Effector CD8-positive, alpha-beta T cell (primary cell): Measurements from ENCODE around the gene TMEM191C.
"Not testable (repeated sequence)": the region's sequence is repeated elsewhere in the genome, so short reads cannot be mapped to it uniquely, and the experiment has no call there.

ENCODE experiments used
- DNase-seq: peaks from one replicate; lab custom pipeline; 2025; lab: John Stamatoyannopoulos, UW

TMEM191C gene

DNA sequence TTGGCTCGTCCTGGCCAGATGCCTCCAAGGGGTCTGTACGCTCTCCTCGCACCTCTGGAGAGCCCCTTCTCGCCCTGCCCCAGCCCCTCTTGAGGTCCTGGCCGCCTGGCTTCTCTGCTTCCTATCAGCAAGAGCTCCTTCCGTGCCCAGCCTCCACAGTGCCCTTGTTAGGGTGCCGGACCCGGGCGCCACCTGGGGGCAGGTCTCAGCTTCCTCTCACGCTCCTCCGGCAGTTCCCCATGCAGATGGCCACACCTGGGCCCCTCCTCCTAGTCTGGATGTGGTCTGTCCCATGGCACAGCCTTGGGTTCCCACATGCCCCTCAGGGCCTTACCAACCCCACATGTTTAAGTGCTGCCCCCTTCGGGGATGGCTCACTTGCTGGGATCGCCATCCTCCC lies 6.5 kb downstream of the TMEM191C start:
- not testable (repeated sequence) for DNase-seq

DNA sequence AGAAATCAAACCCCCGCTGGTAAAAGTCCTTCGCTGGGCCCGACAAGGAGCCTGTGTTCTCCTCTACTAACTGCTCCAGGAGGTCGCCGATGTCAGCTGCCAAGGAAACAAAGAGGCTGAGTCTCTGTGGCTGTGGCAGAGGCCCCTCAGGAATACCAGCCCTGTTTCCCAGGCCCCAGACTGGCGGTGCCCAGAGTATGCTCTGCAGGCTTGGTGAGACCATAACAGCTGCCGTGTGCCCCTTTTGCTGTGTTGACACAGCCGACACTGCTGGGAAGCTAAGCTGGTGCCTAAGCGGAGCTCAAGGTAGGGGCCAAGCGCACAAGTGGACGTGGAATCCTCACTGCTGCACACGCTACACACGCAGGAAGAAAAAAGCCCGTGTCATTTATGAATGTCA lies 16.9 kb downstream of the TMEM191C start:
- not testable (repeated sequence) for DNase-seq

DNA sequence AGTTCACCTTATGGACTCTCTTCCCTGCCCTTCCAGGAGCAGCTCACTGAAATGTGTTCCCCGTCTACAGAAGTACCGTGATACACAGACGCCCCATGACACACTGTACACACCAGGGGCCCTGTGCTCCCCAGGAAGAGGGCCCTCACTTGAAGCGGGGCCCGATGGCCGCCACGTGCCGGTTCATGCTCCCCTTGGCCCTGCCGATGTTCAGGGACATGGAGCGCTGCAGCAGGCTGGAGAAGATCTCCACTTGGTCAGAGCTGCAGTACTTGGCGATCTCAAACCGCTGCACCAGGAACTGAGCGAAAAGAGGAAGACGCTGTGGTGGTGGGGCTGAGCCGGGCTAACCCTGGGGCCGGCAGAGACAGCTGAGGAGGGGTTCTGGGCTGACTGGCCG lies 20.5 kb downstream of the TMEM191C start:
- not testable (repeated sequence) for DNase-seq

DNA sequence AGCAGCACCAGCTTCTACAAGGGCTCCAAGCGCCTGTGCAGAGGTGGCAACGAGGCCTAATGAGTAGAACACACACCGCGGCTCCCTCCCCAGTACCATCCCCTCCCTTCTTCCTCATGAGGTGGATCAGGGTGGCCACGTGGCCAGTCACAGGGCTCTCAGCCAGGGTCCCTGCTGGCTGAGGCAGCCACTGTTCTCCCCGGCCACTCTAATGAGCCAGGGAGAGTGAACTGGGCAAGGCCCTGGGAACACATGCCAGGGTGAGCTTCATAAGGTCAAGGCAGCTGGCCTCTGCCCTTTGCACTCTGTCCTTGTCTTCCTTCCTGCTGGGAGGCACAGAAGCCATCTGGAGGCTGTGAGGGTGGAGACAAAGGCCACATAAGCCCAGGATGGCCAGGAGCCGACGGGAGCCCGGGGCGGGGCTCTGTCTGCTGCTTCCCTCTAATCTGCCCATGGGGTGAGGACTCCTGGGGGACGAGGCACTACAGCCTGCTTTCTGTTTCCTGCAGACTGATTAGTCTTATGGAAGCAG lies 22.0 kb downstream of the TMEM191C start:
- DNase-seq: not testable (repeated sequence)

DNA sequence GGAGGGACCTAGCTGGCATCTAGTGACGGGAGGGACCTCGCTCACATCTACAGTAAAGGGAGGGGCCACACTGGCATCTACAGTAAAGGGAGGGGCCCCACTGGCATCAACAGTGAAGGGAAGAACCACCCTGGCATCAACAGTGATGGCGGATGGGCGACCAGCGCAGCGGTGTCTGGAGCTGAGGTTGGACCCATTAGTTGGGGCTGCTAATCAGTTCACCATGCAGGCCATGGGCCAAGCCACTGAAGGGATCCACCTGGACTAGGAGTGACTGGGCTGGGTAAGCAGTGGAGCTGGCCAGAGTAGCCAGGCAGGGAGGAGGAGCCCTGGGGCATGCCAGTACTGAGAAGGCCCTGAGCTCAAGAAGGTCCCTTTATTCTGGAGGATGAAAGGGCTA lies 23.4 kb downstream of the TMEM191C start:
- not testable (repeated sequence) for DNase-seq

DNA sequence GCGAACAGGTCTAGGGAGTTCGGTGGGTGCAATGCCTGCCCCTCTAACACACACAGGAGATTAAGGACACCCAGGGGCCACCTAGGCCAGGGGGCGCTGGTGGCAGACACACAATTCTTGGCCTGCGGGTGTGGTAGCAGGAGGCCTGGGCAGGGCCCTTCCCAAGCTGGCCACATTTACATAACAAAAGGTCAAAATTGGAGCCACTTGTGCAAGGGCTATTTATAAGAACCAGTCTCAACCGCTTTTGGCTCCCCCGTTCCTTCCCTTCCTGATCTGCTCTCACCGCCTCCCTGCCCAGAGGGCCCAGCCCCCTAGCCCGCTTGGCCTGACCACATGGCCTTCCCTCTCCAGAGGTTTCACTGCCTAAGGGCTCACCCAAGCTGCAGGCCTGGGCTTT lies 25.1 kb downstream of the TMEM191C start:
- DNase-seq: not testable (repeated sequence)

DNA sequence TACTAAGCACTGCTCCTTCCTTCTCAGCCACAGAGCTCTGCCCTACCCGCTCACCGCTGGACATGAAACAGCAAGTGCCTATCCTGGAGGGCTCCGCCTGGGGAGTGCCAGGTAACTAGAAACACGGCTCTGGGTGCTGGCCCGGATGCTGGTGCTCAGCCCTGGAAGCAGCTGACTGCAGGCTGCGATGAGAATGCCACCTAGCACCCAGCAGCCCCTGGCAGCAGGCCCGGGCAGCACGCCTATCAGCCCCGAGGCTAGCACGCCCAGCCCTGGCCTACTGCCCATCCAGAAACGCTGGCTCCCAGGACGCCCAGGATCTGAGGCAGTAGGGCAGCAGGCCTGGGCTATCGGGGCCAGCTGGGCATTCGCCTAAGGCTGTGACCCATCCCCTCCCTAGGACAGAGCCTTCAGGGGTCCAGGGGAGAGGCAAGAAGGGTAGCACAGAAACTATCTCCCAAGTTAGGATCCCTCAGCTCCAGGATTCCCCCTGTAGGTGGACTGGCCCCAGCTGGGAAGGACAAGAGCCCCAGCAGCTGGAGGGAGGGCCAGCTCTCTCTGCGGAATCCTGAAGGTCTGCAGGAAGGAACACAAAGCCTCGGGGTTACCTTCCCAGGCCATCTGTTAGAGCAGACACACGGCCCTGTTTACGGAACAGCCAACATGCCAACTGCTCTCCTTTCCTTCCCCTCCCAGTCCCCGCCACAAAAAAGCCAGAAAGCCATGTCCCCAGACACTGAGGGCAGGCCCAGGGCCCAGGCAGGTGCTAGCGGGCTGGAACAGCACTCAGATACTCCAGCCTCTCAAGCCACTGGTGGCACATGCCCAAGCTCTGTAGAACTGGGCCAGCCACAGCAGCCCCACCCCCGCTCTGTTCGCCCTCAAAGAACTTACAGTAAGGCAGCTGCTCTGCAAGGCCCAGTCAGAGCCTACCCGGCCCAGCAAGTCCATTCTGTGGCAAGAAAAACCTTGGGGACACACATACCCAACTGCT lies 26.9 kb downstream of the TMEM191C start:
- not testable (repeated sequence) for DNase-seq

DNA sequence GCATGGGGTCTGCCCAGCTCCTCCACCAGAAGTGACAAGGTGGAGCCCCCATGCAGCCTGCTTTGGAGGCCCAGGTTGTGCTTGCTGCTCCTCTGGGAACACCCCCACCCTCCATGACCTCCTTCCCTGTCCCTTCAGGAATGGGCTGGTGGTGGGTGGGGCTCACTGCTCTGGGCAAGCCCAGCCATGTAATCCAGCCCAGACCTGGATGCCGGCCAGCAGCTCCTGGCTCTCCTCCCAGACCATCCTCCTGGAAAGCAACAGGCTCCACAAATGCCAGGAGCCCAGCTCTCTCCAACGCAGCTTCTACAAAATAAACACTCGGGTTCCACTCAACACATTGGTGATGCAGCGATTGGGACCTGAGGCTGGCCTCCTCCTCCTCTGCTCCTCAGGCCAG lies 30.8 kb downstream of the TMEM191C start:
- DNase-seq: not testable (repeated sequence)

DNA sequence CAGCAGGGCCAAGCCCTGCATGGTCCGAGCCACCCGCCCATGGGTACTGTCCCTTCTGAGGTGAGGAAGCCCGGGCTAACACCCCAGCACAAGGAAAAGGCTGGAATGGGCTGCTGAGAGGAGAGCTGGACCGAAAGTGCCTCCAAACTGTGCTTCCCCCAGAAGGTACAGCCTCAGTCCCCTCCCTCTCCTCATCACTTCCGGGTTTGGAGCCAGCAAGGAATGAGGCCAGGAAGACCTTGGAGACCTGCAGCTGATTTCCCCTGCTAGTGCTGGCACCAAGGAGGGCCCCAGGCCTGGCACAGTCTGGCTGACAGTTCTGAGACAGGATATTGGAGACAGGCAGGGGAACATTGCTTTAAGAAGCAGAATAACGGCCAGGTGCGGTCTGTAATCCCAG lies 31.3 kb downstream of the TMEM191C start:
- DNase-seq: not testable (repeated sequence)

DNA sequence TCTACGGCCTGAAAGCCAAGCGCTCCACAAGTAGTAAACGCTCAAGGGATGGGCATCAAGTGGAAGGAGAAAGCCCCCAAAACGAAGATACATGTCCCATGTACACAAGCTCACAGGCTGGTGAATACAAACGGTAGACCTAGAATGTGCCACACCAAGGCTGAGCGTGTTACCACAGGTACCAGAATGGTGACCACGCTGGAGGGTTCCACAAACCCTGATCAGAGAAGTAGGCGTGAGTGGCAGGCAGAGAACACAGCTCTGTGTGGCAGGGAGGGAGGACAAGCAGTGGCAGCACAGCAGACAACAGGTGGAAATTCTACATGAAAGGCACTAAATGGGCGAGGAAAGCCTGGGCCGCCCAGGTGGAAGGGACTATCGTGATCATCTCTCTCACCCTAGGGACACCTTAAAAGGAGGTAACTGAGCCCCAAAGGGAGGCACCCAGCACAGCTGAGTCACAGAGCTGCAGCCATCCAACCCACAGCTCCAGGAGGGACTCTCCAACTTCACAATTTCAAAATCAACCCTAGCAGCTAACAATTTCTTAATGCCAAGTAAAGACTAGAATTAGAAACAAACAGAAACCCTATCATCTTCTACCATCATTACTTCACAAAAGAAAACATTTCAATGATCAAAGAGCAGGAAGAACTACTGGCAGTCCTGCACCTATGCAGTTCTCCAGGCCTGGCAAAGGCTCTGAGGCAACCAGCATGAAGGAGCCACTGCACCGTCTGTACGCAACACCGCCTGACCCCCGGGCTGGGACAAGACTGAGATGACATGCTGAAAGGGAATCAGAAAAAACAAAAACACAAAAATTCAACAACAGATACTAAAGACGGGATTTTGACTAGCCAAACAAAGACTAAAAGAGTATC lies 32.7 kb downstream of the TMEM191C start:
- DNase-seq: not testable (repeated sequence)

DNA sequence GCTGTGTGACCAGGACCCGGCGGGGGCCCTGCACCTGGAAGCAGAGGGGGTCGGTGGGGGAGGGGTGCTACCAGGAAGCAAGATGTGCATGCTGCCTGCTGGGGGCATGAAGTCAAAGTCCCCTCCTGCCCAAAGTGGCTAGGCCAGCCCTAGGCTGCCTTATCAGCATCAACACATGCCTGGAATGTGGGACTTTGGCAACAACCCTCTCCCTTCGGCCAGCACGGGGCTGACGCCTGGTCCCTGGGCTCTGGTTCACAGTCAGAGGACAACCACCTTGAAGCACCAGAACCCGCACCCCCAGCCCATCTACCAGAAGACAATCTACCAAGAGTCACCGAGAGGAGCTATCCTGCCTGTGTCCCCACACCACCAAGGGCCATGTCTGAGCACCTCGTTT lies 43.2 kb downstream of the TMEM191C start:
- DNase-seq: not testable (repeated sequence)

DNA sequence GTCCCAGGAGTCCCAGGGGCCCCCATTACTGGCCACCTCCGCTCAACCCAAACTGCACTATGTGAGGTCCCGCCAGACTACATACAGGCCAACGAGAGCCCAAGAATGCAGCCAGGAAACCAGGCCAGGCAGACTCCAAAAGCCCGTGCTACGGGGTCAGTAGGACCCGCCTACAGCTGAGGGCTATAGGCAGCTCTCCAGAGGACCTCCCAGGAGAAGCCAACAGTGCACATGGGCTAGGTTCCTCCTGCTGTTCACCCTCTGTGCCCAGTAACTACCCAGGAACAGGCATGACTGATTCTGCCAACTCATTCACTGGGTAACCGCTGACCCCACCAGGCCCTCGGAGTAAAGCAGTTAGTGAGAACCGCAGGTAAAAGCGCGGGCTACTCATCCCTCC lies 44.8 kb downstream of the TMEM191C start:
- DNase-seq: not testable (repeated sequence)

DNA sequence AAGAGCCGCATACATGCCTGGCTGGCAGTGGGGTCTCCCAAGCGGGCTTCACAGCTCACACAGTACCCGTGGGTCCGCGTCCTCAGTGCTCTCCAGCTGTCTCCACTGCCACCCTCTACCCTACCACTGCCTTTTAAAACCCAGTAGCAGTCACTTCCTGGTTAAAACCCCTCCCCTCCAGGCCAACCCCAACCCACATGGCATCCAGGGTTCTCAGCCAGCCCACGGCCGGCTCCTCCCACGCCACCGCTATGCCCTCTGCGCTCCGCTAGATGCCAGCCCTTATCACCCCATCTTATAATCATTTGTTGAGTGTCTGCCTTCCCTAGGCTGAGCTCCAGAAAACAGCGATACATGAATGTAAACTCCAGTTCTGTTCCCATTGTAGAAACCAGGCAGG lies 46.9 kb downstream of the TMEM191C start:
- not testable (repeated sequence) for DNase-seq

DNA sequence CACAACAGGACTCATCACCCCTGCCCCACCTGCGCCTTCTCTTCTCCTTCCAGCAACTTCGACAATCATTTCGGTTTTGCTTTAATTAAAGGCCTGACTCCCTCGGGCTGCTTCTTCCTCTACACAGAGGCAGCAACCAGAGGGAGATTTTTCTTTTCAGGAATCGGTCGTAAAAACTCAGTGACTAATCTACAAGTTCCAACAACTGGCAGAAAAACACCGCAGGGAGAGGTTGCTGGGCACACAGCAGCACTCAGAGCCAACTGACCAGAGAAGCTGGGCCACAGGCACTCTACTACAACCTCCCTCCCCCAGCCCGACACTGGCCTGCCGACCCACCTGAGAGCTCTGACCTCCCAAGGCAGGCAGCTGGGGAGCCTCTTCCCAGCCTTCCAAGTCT lies 48.0 kb downstream of the TMEM191C start:
- DNase-seq: not testable (repeated sequence)

DNA sequence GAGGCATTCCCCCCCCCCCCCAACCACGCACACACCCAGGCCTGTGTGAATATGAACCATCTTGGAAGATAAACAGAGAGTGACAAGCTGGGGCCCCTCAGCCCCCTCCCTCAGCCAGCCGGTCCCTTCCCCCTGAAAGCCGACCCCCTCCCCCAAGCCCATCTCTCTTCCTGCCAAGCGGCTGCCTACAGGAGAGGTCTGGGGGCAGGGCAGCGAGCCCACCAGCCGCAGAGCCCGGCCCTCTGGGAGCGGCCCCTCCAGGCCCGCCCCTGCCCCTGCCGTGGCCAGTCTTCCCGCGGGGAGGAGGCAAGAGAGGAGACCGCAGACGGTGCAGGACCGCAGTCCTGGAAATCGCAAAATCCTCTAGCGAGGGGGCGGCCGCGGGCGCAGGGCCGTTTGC lies 49.3 kb downstream of the TMEM191C start:
- DNase-seq: not testable (repeated sequence)

DNA sequence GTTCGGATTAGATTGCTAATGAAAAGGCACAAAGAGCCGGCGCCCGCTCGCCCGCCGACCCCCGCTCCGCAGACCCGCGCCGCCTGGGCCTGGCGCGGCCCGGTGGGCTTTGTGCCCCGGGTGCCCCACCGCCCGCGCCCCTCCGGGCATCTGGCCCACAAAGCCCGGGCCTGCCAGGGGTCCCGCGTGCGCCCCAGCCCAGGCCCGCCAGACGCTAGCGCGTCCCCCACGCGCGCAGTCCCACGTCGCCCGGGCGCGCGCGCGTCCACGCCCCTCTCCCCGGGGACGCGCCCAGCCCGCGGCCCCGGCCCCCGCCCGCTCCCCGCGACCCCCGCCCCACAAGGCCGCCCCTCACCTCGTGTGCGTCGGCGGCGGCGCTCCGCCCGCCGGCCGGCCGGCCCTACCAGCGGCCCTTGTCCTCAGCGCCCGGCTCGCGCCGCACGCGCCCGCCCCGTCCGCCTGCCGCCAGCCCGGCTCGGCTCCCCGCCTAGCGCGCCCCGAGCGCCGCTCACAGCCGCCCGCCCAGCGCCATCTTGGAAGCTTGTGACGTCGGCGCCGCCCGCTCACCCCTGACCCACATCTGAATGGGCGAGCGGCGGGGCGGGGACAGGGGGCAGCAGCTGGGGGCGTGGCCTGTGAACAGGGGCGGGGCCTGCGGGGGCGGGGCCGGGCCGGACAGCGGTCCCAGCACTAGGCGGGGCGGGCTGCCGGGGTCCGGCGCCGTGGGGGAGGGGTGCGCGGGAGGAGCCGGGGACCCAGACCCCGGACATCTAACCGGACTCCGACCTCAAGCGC lies 50.0 kb downstream of the TMEM191C start:
- DNase-seq: not testable (repeated sequence)
